ENCODE results near the gene SLC17A7. TPM values are rescaled to one million over a fixed set of nuclear protein-coding genes. Genes with fewer than 3 reads are reported as not detected.

SLC17A7 gene
- total RNA-seq, 1 donor from 2014 or later, result 0.16 TPM

- Mint-ChIP-seq H3K27ac (no peak overlapping the region), H3K9me3 (no peaks in the 10 kb centered on the region), H3K36me3 (ENCODE audit: low read depth) (no peaks in the 10 kb centered on the region), H3K4me3 (ENCODE audit: low read depth) (no peak overlapping the region), H3K27me3 (ENCODE audit: low read depth) (peaks cover 28% of the 10 kb centered on the region), H3K4me1 (ENCODE audit: low read depth) (peaks cover 19% of the 10 kb centered on the region)
- DNase-seq (ENCODE audit: low spot score), result no peak
- intact Hi-C loops (cut with micrococcal nuclease), result no loop called here
Measured at GRCh38 chr19:49415102-49415809, 26.1 kb downstream of the SLC17A7 start.

GRCh38 chr19:49414256-49414655 lies 27.1 kb downstream of the SLC17A7 start:
- Mint-ChIP-seq H3K9me3 (no peaks in the 10 kb centered on the region), H3K27ac (no peak overlapping the region), H3K4me1 (ENCODE audit: low read depth) (peaks cover 29% of the 10 kb centered on the region), H3K4me3 (ENCODE audit: low read depth) (no peak overlapping the region), H3K27me3 (ENCODE audit: low read depth) (peaks cover 18% of the 10 kb centered on the region), H3K36me3 (ENCODE audit: low read depth) (no peaks in the 10 kb centered on the region)
- intact Hi-C loops (cut with micrococcal nuclease), result no loop called here
- DNase-seq (ENCODE audit: low spot score), result no peak

GRCh38 chr19:49413348-49413747 lies 28.0 kb downstream of the SLC17A7 start:
- H3K4me1 Mint-ChIP-seq (ENCODE audit: low read depth), result peaks cover 37% of the 10 kb centered on the region
- H3K27me3 Mint-ChIP-seq (ENCODE audit: low read depth), result peaks cover 10% of the 10 kb centered on the region
- H3K27ac Mint-ChIP-seq, result no peak overlapping the region
- no peak overlapping the region for H3K4me3 Mint-ChIP-seq (ENCODE audit: low read depth)
- H3K9me3 Mint-ChIP-seq, result no peaks in the 10 kb centered on the region
- no peak for DNase-seq (ENCODE audit: low spot score)
- intact Hi-C loops (cut with micrococcal nuclease), result no loop called here
- no peaks in the 10 kb centered on the region for H3K36me3 Mint-ChIP-seq (ENCODE audit: low read depth)

- DNase-seq (ENCODE audit: low spot score), result no peak
- intact Hi-C loops (cut with micrococcal nuclease), result no loop called here
- Mint-ChIP-seq H3K36me3 (ENCODE audit: low read depth) (no peaks in the 10 kb centered on the region), H3K4me3 (ENCODE audit: low read depth) (no peak overlapping the region), H3K27me3 (ENCODE audit: low read depth) (peaks cover 2% of the 10 kb centered on the region), H3K9me3 (no peaks in the 10 kb centered on the region), H3K27ac (no peak overlapping the region), H3K4me1 (ENCODE audit: low read depth) (peaks cover 48% of the 10 kb centered on the region)
Measured at GRCh38 chr19:49411681-49412326, 29.5 kb downstream of the SLC17A7 start.

- DNase-seq (ENCODE audit: low spot score), result no peak
- Mint-ChIP-seq H3K4me1 (ENCODE audit: low read depth) (peaks cover 51% of the 10 kb centered on the region), H3K27ac (peak overlapping the region; percentile 78), H3K27me3 (ENCODE audit: low read depth) (no peaks in the 10 kb centered on the region), H3K4me3 (ENCODE audit: low read depth) (peak overlapping the region; percentile 47), H3K9me3 (no peaks in the 10 kb centered on the region), H3K36me3 (ENCODE audit: low read depth) (no peaks in the 10 kb centered on the region)
- intact Hi-C loops (cut with micrococcal nuclease), result no loop called here
Measured at GRCh38 chr19:49409441-49410029, 31.8 kb downstream of the SLC17A7 start.

GRCh38 chr19:49408816-49409440 lies 32.4 kb downstream of the SLC17A7 start:
- peak overlapping the region; percentile 47 for H3K4me3 Mint-ChIP-seq (ENCODE audit: low read depth)
- H3K4me1 Mint-ChIP-seq (ENCODE audit: low read depth), result peaks cover 51% of the 10 kb centered on the region
- H3K36me3 Mint-ChIP-seq (ENCODE audit: low read depth), result no peaks in the 10 kb centered on the region
- intact Hi-C loops (cut with micrococcal nuclease), result no loop called here
- H3K9me3 Mint-ChIP-seq, result no peaks in the 10 kb centered on the region
- peak overlapping the region; percentile 78 for H3K27ac Mint-ChIP-seq
- DNase-seq (ENCODE audit: low spot score), result no peak
- H3K27me3 Mint-ChIP-seq (ENCODE audit: low read depth), result no peaks in the 10 kb centered on the region

- peaks cover 51% of the 10 kb centered on the region for H3K4me1 Mint-ChIP-seq (ENCODE audit: low read depth)
- intact Hi-C loops (cut with micrococcal nuclease), result no loop called here
- H3K36me3 Mint-ChIP-seq (ENCODE audit: low read depth), result no peaks in the 10 kb centered on the region
- H3K9me3 Mint-ChIP-seq, result no peaks in the 10 kb centered on the region
- no peak overlapping the region for H3K27ac Mint-ChIP-seq
- no peaks in the 10 kb centered on the region for H3K27me3 Mint-ChIP-seq (ENCODE audit: low read depth)
- H3K4me3 Mint-ChIP-seq (ENCODE audit: low read depth), result no peak overlapping the region
- no peak for DNase-seq (ENCODE audit: low spot score)
Measured at GRCh38 chr19:49407482-49408015, 33.8 kb downstream of the SLC17A7 start.

GRCh38 chr19:49407079-49407478 lies 34.2 kb downstream of the SLC17A7 start:
- Mint-ChIP-seq H3K36me3 (ENCODE audit: low read depth) (no peaks in the 10 kb centered on the region), H3K9me3 (no peaks in the 10 kb centered on the region), H3K4me3 (ENCODE audit: low read depth) (no peak overlapping the region), H3K4me1 (ENCODE audit: low read depth) (peaks cover 49% of the 10 kb centered on the region), H3K27me3 (ENCODE audit: low read depth) (no peaks in the 10 kb centered on the region), H3K27ac (no peak overlapping the region)
- intact Hi-C loops (cut with micrococcal nuclease), result no loop called here
- DNase-seq (ENCODE audit: low spot score), result no peak

- intact Hi-C loops (cut with micrococcal nuclease), result no loop called here
- Mint-ChIP-seq H3K27me3 (ENCODE audit: low read depth) (peaks cover 2% of the 10 kb centered on the region), H3K9me3 (no peaks in the 10 kb centered on the region), H3K4me3 (ENCODE audit: low read depth) (no peak overlapping the region), H3K36me3 (ENCODE audit: low read depth) (no peaks in the 10 kb centered on the region), H3K4me1 (ENCODE audit: low read depth) (peaks cover 26% of the 10 kb centered on the region), H3K27ac (no peak overlapping the region)
- DNase-seq (ENCODE audit: low spot score), result no peak
Measured at GRCh38 chr19:49403404-49404187, 37.7 kb downstream of the SLC17A7 start.

GRCh38 chr19:49400029-49400428 lies 41.3 kb downstream of the SLC17A7 start:
- Mint-ChIP-seq H3K4me3 (ENCODE audit: low read depth) (no peak overlapping the region), H3K36me3 (ENCODE audit: low read depth) (no peaks in the 10 kb centered on the region), H3K9me3 (no peaks in the 10 kb centered on the region), H3K27ac (no peak overlapping the region), H3K4me1 (ENCODE audit: low read depth) (peaks cover 19% of the 10 kb centered on the region), H3K27me3 (ENCODE audit: low read depth) (peaks cover 9% of the 10 kb centered on the region)
- intact Hi-C loops (cut with micrococcal nuclease), result no loop called here
- DNase-seq (ENCODE audit: low spot score), result no peak

GRCh38 chr19:49398931-49399330 lies 42.4 kb downstream of the SLC17A7 start:
- peaks cover 9% of the 10 kb centered on the region for H3K27me3 Mint-ChIP-seq (ENCODE audit: low read depth)
- no peaks in the 10 kb centered on the region for H3K9me3 Mint-ChIP-seq
- DNase-seq (ENCODE audit: low spot score), result no peak
- H3K36me3 Mint-ChIP-seq (ENCODE audit: low read depth), result no peaks in the 10 kb centered on the region
- H3K27ac Mint-ChIP-seq, result no peak overlapping the region
- intact Hi-C loops (cut with micrococcal nuclease), result no loop called here
- no peak overlapping the region for H3K4me3 Mint-ChIP-seq (ENCODE audit: low read depth)
- peaks cover 16% of the 10 kb centered on the region for H3K4me1 Mint-ChIP-seq (ENCODE audit: low read depth)

- intact Hi-C loops (cut with micrococcal nuclease), result no loop called here
- Mint-ChIP-seq H3K4me3 (ENCODE audit: low read depth) (no peak overlapping the region), H3K9me3 (no peaks in the 10 kb centered on the region), H3K27me3 (ENCODE audit: low read depth) (peaks cover 9% of the 10 kb centered on the region), H3K27ac (no peak overlapping the region), H3K36me3 (ENCODE audit: low read depth) (no peaks in the 10 kb centered on the region), H3K4me1 (ENCODE audit: low read depth) (peaks cover 16% of the 10 kb centered on the region)
- no peak for DNase-seq (ENCODE audit: low spot score)
Measured at GRCh38 chr19:49398001-49398615, 43.2 kb downstream of the SLC17A7 start.
